Endothelial cell of umbilical vein (primary cell): Measurements from ENCODE around the gene CYP1A2. TPM values are rescaled to one million over a fixed set of nuclear protein-coding genes. Genes with fewer than 3 reads are reported as not detected.

Experiments
- BruUV-seq: library from RNA; stranded (reverse); fragments of 400-500 nt; replicated peaks from 2 replicates; lab custom pipeline; 2021; lab: Mats Ljungman, UMichigan
- CTCF ChIA-PET: fragments of 300-600, 350-600 bp; sonication (Branson Sonifier 250); formaldehyde crosslinking; loops from one replicate; lab custom pipeline; 2021; ENCODE audit warnings: antibody characterized with exemption, inconsistent platforms; lab: Charles Lee
- POLR2A ChIA-PET: fragments of 300-600, 350-600 bp; sonication (Branson Sonifier 250); formaldehyde crosslinking; loops from one replicate; lab custom pipeline; 2021; ENCODE audit warnings: antibody characterized with exemption, inconsistent platforms; lab: Charles Lee
- DNase-seq: peaks from one replicate; pipeline ENCODE4 v3.0.0-alpha.2; 2011; ENCODE audit warnings: low read depth, low spot score
- FAIRE-seq: peaks from 2 replicates; lab custom pipeline; 2011; peaks lifted over from hg19 to GRCh38; lab: Jason Lieb, UNC
- H2AFZ ChIP-seq: 2 replicates; pipeline ENCODE4 v1.6.0; 2012; ENCODE audit warnings: low read depth, low read length, control low read depth, inconsistent platforms
- H3K27ac ChIP-seq: 2 replicates; pipeline ENCODE4 v1.5.1; 2011; ENCODE audit warnings: low read depth, mild to moderate bottlenecking, control low read depth, low read length, moderate library complexity; ENCODE audit not compliant: insufficient read depth
- H3K27me3 ChIP-seq, 2 experiments: 2 replicates each; pipeline versions ENCODE4 v1.6.0 to v1.6.1; 2011; ENCODE audit warnings: low read length in 2 of 2, mixed read lengths in 1 of 2; ENCODE audit not compliant: control insufficient read depth in 2 of 2, insufficient read depth in 2 of 2
- H3K36me3 ChIP-seq, 2 experiments: 2 replicates in 1 of 2; 3 replicates in 1 of 2; pipeline ENCODE4 v1.5.1; 2011; ENCODE audit warnings: low read length in 2 of 2, mild to moderate bottlenecking in 1 of 2, moderate library complexity in 1 of 2; ENCODE audit not compliant: control insufficient read depth in 2 of 2, insufficient read depth in 2 of 2; ENCODE audit errors: extremely low read depth in 1 of 2
- H3K4me1 ChIP-seq: 3 replicates; pipeline ENCODE4 v1.5.1; 2011; ENCODE audit warnings: mild to moderate bottlenecking, low read length; ENCODE audit not compliant: control insufficient read depth, insufficient read depth; ENCODE audit errors: extremely low read depth
- H3K4me2 ChIP-seq: 2 replicates; pipeline ENCODE4 v1.6.1; 2011; ENCODE audit warnings: low read length, control low read depth, mixed read lengths; ENCODE audit not compliant: insufficient read depth
- H3K4me3 ChIP-seq, 3 experiments: fragments of 200-600 bp in 1 of 3; sonication (generic), shearing (Covaris generic) in 1 of 3; replicated peaks in 1 of 3; 2 replicates each; pipeline ENCODE4 v1.5.1; 2011 to 2016; ENCODE audit warnings: control low read depth in 3 of 3, low read length in 3 of 3, mild to moderate bottlenecking in 2 of 3, inconsistent platforms in 1 of 3, low read depth in 1 of 3, moderate library complexity in 1 of 3; ENCODE audit not compliant: insufficient read depth in 1 of 3
- H3K79me2 ChIP-seq: 2 replicates; pipeline ENCODE4 v1.6.0; 2012; ENCODE audit warnings: low read length, inconsistent platforms; ENCODE audit not compliant: control insufficient read depth, insufficient read depth
- H3K9ac ChIP-seq: replicated peaks from 2 replicates; pipeline ENCODE3; 2011; ENCODE audit warnings: low read length, control low read depth; ENCODE audit not compliant: insufficient read depth; ENCODE audit errors: extremely low read depth
- H3K9me1 ChIP-seq: replicated peaks from 3 replicates; pipeline ENCODE4 v1.6.0; 2011; ENCODE audit warnings: mild to moderate bottlenecking, low read length; ENCODE audit not compliant: control insufficient read depth, insufficient read depth; ENCODE audit errors: extremely low read depth
- H3K9me3 ChIP-seq: replicated peaks from 2 replicates; pipeline ENCODE4 v1.5.1; 2012; ENCODE audit warnings: low read length, inconsistent platforms; ENCODE audit not compliant: control insufficient read depth, insufficient read depth
- H4K20me1 ChIP-seq: replicated peaks from 2 replicates; pipeline ENCODE3; 2011; ENCODE audit warnings: mild to moderate bottlenecking, low read length; ENCODE audit not compliant: control insufficient read depth, insufficient read depth; ENCODE audit errors: extremely low read depth
- EZH2 ChIP-seq: IDR thresholded peaks from 2 replicates; pipeline ENCODE4 v1.6.1; 2012; ENCODE audit warnings: borderline replicate concordance, low read depth, mild to moderate bottlenecking, moderate library complexity, low read length, inconsistent platforms; ENCODE audit not compliant: severe bottlenecking
- FOS ChIP-seq: IDR thresholded peaks from 2 replicates; pipeline ENCODE4 v1.6.1; 2011; ENCODE audit warnings: mild to moderate bottlenecking, low read length, moderate library complexity, borderline replicate concordance; ENCODE audit not compliant: insufficient read depth
- GATA2 ChIP-seq: IDR thresholded peaks from 2 replicates; pipeline ENCODE4 v1.7.0; 2011; ENCODE audit warnings: low read depth, mild to moderate bottlenecking, moderate library complexity, mixed read lengths, low read length; ENCODE audit not compliant: insufficient read length, insufficient read depth
- JUN ChIP-seq: IDR thresholded peaks from 2 replicates; pipeline ENCODE4 v1.6.1; 2011; ENCODE audit warnings: borderline replicate concordance, low read depth; ENCODE audit not compliant: insufficient read length, insufficient read depth
- MYC ChIP-seq: IDR thresholded peaks from one replicate; pipeline ENCODE4 v1.6.1; 2011; ENCODE audit warnings: mild to moderate bottlenecking, low read depth, low read length
- POLR2A ChIP-seq: IDR thresholded peaks from 2 replicates; pipeline ENCODE4 v1.6.1; 2012; ENCODE audit warnings: low read depth, mild to moderate bottlenecking, control low read depth, low read length
- POLR2AphosphoS5 ChIP-seq: IDR thresholded peaks from 2 replicates; pipeline ENCODE4 v1.6.1; 2012; ENCODE audit warnings: low read depth, mild to moderate bottlenecking, control low read depth, low read length, moderate library complexity; ENCODE audit not compliant: insufficient read depth
- dilution Hi-C: fragments of 300-500 bp; cut with MboI; formaldehyde crosslinking; loops from one replicate; pipeline ENCODE4 v1.15.0; 2019; ENCODE audit warnings: low sequenced_read_pairs; ENCODE audit not compliant: extremely low pct_ligation_motif_present
- intact Hi-C: fragments of 100-400 bp; cut with micrococcal nuclease; formaldehyde crosslinking; loops from one replicate; pipeline ENCODE4 v1.10.0; 2022
- polyA plus RNA-seq, 4 experiments: library from polyadenylated mRNA; depleted of rRNA in 3 of 4; stranded (reverse) in 3 of 4; unstranded in 1 of 4; fragments of >200 nt; gene quantifications; 2 replicates each; pipeline versions ENCODE4 v1.2.1 to v1.2.3, GENCODE V29; 2011 to 2012; ENCODE audit warnings: missing spikeins in 1 of 4
- total RNA-seq: library from RNA; stranded (reverse); gene quantifications from 2 replicates; pipeline ENCODE4 v1.2.3, GENCODE V29; 2021
- TF ChIP-seq, protein P1 (sequence below): IDR thresholded peaks from 2 replicates; pipeline ENCODE4 v1.6.1; 2011; ENCODE audit not compliant: insufficient read depth, insufficient read length
- TF ChIP-seq, protein P2 (sequence below), 2 donors: IDR thresholded peaks; 1 replicate in 1 of 2; 2 replicates in 1 of 2; pipeline ENCODE4 v1.5.1; 2011; ENCODE audit warnings: low read length in 2 of 2, mild to moderate bottlenecking in 2 of 2, moderate library complexity in 2 of 2, control low read depth in 1 of 2, inconsistent platforms in 1 of 2, low read depth in 1 of 2; ENCODE audit not compliant: insufficient read depth in 1 of 2; ENCODE audit errors: extremely low read depth in 1 of 2

The CYP1A2 gene
- total and polyA plus RNA-seq, 2 donors (not counting 3 experiments of a cell fraction or from before 2014, with no cell fraction given), result not detected

DNA sequence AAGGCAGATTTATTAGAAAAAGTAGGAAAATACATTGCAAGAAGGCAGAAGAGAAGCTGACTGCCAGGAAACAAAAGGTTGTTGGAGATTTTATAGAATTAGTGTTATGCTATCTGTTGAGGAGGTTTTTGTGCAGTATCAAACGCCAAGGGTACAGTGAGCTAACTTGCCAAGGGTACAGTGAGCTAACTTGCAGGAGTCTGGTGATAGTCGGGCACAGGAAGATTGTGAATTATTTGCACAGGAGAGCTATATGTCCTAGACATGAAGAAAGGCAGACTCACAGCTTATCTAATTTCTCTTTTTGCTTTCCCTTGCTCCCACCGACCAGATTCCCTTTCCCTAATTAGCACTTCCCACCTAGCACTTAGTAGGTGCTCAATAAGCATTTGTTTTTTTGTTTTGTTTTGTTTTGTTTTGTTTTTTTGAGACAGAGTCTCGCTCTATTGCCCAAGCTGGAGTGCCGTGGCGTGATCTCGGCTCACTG, 30.6 kb downstream of the CYP1A2 start:
- Histone ChIP-seq H3K4me1 (peaks cover 39% of the 10 kb centered on the region), H3K36me3 (no peaks in the 10 kb centered on the region), H3K9me3 (no peaks in the 10 kb centered on the region), H3K9ac (no peak overlapping the region), H3K4me3 (no peak overlapping the region), H3K9me1 (no peaks in the 10 kb centered on the region), H3K27me3 (no peaks in the 10 kb centered on the region), H3K79me2 (peaks cover 19% of the 10 kb centered on the region), H3K4me2 (no peak overlapping the region), H4K20me1 (no peaks in the 10 kb centered on the region), H2AFZ (no peak overlapping the region), H3K27ac (no peak overlapping the region)
- BruUV-seq, result no TSS peak
- TF ChIP-seq MYC (no peak), FOS (no peak), POLR2A (no peak), POLR2AphosphoS5 (no peak), EZH2 (no peak), JUN (no peak), GATA2 (no peak)
- TF ChIP-seq, protein P1, sequence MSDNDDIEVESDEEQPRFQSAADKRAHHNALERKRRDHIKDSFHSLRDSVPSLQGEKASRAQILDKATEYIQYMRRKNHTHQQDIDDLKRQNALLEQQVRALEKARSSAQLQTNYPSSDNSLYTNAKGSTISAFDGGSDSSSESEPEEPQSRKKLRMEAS, result no peak
- TF ChIP-seq, protein P2, sequence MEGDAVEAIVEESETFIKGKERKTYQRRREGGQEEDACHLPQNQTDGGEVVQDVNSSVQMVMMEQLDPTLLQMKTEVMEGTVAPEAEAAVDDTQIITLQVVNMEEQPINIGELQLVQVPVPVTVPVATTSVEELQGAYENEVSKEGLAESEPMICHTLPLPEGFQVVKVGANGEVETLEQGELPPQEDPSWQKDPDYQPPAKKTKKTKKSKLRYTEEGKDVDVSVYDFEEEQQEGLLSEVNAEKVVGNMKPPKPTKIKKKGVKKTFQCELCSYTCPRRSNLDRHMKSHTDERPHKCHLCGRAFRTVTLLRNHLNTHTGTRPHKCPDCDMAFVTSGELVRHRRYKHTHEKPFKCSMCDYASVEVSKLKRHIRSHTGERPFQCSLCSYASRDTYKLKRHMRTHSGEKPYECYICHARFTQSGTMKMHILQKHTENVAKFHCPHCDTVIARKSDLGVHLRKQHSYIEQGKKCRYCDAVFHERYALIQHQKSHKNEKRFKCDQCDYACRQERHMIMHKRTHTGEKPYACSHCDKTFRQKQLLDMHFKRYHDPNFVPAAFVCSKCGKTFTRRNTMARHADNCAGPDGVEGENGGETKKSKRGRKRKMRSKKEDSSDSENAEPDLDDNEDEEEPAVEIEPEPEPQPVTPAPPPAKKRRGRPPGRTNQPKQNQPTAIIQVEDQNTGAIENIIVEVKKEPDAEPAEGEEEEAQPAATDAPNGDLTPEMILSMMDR (IDR thresholded peaks at IDR 0.05; ENCODE audit: extremely low read depth in 1 of 2, insufficient read depth in 1 of 2, low read depth in 1 of 2, low read length in 2 of 2), result no peak
- CTCF ChIA-PET, result interaction anchor here (0.9 to 8.3 kb wide), 4 partner anchors 9 to 171 kb away, joined by 3 to 98 read pairs (median 7); no protein-coding TSS in a partner anchor
- POLR2A ChIA-PET, result no interaction called here
- dilution Hi-C loops (no loop called here), intact Hi-C loops (loop anchor here (10.0 kb wide), 1 partner anchor 426 kb away; the partner anchor contains the start of gene C15orf39)
- DNase-seq (no peak), FAIRE-seq (no peak)
